Endodermal cell (in vitro differentiated cells): ENCODE results near the gene NDUFV2. TPM values are rescaled to one million over a fixed set of nuclear protein-coding genes. Genes with fewer than 3 reads are reported as not detected.

ENCODE experiments used
- DNase-seq: peaks from one replicate; pipeline ENCODE4 v3.0.0-alpha.2; 2017
- H3K27ac ChIP-seq: 2 replicates; pipeline ENCODE4 v1.5.1; 2013; ENCODE audit warnings: mild to moderate bottlenecking, low read depth, low read length, moderate library complexity
- H3K27me3 ChIP-seq: 2 replicates; pipeline ENCODE4 v1.6.1; 2013; ENCODE audit warnings: mild to moderate bottlenecking, low read length, moderate library complexity; ENCODE audit not compliant: insufficient read depth, control insufficient read depth, poor library complexity, severe bottlenecking
- H3K36me3 ChIP-seq: 2 replicates; pipeline ENCODE4 v1.7.0; 2013; ENCODE audit warnings: mild to moderate bottlenecking, low read length, moderate library complexity; ENCODE audit not compliant: control insufficient read depth, insufficient read depth
- H3K4me1 ChIP-seq: one replicate; pipeline ENCODE4 v1.7.0; 2013; ENCODE audit warnings: low read length; ENCODE audit not compliant: control insufficient read depth, insufficient read depth
- H3K4me3 ChIP-seq: 2 replicates; pipeline ENCODE4 v1.5.1; 2013; ENCODE audit warnings: mild to moderate bottlenecking, low read length, moderate library complexity
- H3K9ac ChIP-seq: 2 replicates; pipeline ENCODE4 v1.6.1; 2013; ENCODE audit warnings: mild to moderate bottlenecking, low read length, moderate library complexity; ENCODE audit not compliant: poor library complexity, severe bottlenecking; ENCODE audit errors: extremely low read depth
- H3K9me3 ChIP-seq: 2 replicates; pipeline ENCODE4 v1.6.1; 2013; ENCODE audit warnings: mild to moderate bottlenecking, low read length, moderate library complexity; ENCODE audit not compliant: control insufficient read depth
- H3K27ac Mint-ChIP-seq: 2 replicates; pipeline ENCODE4 v1.8.0; 2020; ENCODE audit warnings: mixed read lengths
- H3K27me3 Mint-ChIP-seq: 2 replicates; pipeline ENCODE4 v1.8.0; 2021; ENCODE audit warnings: mild to moderate bottlenecking, mixed read lengths; ENCODE audit not compliant: insufficient read depth
- H3K36me3 Mint-ChIP-seq: 2 replicates; pipeline ENCODE4 v1.8.0; 2020; ENCODE audit warnings: low read depth, mixed read lengths
- H3K4me1 Mint-ChIP-seq: 2 replicates; pipeline ENCODE4 v1.8.0; 2020; ENCODE audit warnings: mixed read lengths
- H3K4me3 Mint-ChIP-seq: 2 replicates; pipeline ENCODE4 v1.8.0; 2020; ENCODE audit warnings: mild to moderate bottlenecking, moderate library complexity, mixed read lengths
- H3K9me3 Mint-ChIP-seq: 2 replicates; pipeline ENCODE4 v1.8.0; 2020; ENCODE audit warnings: mild to moderate bottlenecking, mixed read lengths
- CTCF ChIP-seq: fragments of 200-600 bp; sonication (generic); conservative IDR thresholded peaks from 2 replicates; pipeline ENCODE4 v1.5.0; 2021; ENCODE audit warnings: antibody characterized with exemption, mild to moderate bottlenecking
- WGBS, 2 experiments: methylation state at CpG; one replicate each; pipeline versions ENCODE4 v1.1.5 to v1.1.7; 2013; ENCODE audit warnings: missing lambda C conversion rate in 2 of 2, mixed read lengths in 1 of 2; ENCODE audit not compliant: insufficient coverage in 1 of 2, insufficient read length in 1 of 2; 5-methylcytosine and 5-hydroxymethylcytosine counted together
- total RNA-seq, 2 donors: library from RNA; stranded (reverse); fragmentation: NEBNext Ultra II Directional in 1 of 2; extraction: Animal tissue kit (Norgen Biotek cat#: 25700) in 1 of 2; gene quantifications; 2 replicates in 1 of 2; 3 replicates in 1 of 2; pipeline ENCODE4 v1.2.1, GENCODE V29; 2021

Gene NDUFV2
- total RNA-seq, 2 donors from 2014 or later, result 123 to 138 TPM

GRCh38 chr18:9055626-9056025 lies 46.9 kb upstream of the NDUFV2 start:
- H3K36me3 Mint-ChIP-seq, result no peaks in the 10 kb centered on the region

GRCh38 chr18:9057646-9058045 lies 44.9 kb upstream of the NDUFV2 start:
- H3K27ac ChIP-seq, result no peak overlapping the region
- H3K27me3 ChIP-seq, result no peaks in the 10 kb centered on the region
- TF ChIP-seq CTCF, result no peak
- H3K9me3 Mint-ChIP-seq, result peaks cover 7% of the 10 kb centered on the region
- no peak overlapping the region for H3K27ac Mint-ChIP-seq
- no peaks in the 10 kb centered on the region for H3K36me3 Mint-ChIP-seq
- no peak overlapping the region for H3K4me3 Mint-ChIP-seq
- no peaks in the 10 kb centered on the region for H3K4me1 ChIP-seq
- H3K27me3 Mint-ChIP-seq, result no peaks in the 10 kb centered on the region
- H3K36me3 ChIP-seq, result no peaks in the 10 kb centered on the region
- WGBS, 2 experiments, result 86 to 89% methylated on average over 3 of the region's 3 CpGs
- no peak overlapping the region for H3K4me3 ChIP-seq
- no peak for DNase-seq
- peaks cover 11% of the 10 kb centered on the region for H3K9me3 ChIP-seq
- H3K4me1 Mint-ChIP-seq, result no peaks in the 10 kb centered on the region
- no peak overlapping the region for H3K9ac ChIP-seq

More at GRCh38 chr18:9055626-9056025, 46.9 kb upstream of the NDUFV2 start:
- Histone ChIP-seq H3K9me3 (peaks cover 18% of the 10 kb centered on the region), H3K36me3 (no peaks in the 10 kb centered on the region), H3K27me3 (no peaks in the 10 kb centered on the region), H3K27ac (no peak overlapping the region), H3K4me3 (no peak overlapping the region), H3K9ac (no peak overlapping the region), H3K4me1 (no peaks in the 10 kb centered on the region)
- Mint-ChIP-seq H3K4me1 (no peaks in the 10 kb centered on the region), H3K9me3 (peaks cover 24% of the 10 kb centered on the region), H3K27ac (no peak overlapping the region), H3K27me3 (no peaks in the 10 kb centered on the region), H3K4me3 (no peak overlapping the region)
- 100% methylated on average over 1 of the region's 1 CpG for WGBS, 2 experiments
- TF ChIP-seq CTCF, result no peak
- peak; percentile 3 for DNase-seq

- no peaks in the 10 kb centered on the region for H3K4me1 ChIP-seq
- peaks cover 3% of the 10 kb centered on the region for H3K9me3 ChIP-seq
- H3K27me3 Mint-ChIP-seq, result no peaks in the 10 kb centered on the region
- peaks cover 2% of the 10 kb centered on the region for H3K9me3 Mint-ChIP-seq
- no peaks in the 10 kb centered on the region for H3K36me3 ChIP-seq
- no peak for DNase-seq
- no peak overlapping the region for H3K4me3 Mint-ChIP-seq
- no peak for TF ChIP-seq CTCF
- no peaks in the 10 kb centered on the region for H3K27me3 ChIP-seq
- no peaks in the 10 kb centered on the region for H3K4me1 Mint-ChIP-seq
- H3K36me3 Mint-ChIP-seq, result no peaks in the 10 kb centered on the region
- no peak overlapping the region for H3K4me3 ChIP-seq
- no peak overlapping the region for H3K27ac Mint-ChIP-seq
- H3K9ac ChIP-seq, result no peak overlapping the region
- H3K27ac ChIP-seq, result no peak overlapping the region
- 97 to 100% methylated on average over 2 to 4 of the region's 4 CpGs for WGBS, 2 experiments
These were observed 44.1 kb upstream of the NDUFV2 start for GRCh38 chr18:9058406-9058805.
